GM12878 (cell line): ENCODE measurements around the gene GABRR3.

Experiments used
- BACH1 ChIP-seq: fragments of 450-650 bp; IDR thresholded peaks from 2 replicates; pipeline ENCODE4 v1.6.1; 2017; ENCODE audit warnings: mild to moderate bottlenecking, borderline replicate concordance
- CBX5 ChIP-seq: sonication (generic); IDR thresholded peaks from 2 replicates; pipeline ENCODE4 v1.6.1; 2016; ENCODE audit warnings: low read depth, moderate library complexity, mild to moderate bottlenecking, inconsistent platforms
- CTCF ChIP-seq, 3 experiments: IDR thresholded peaks in 2 of 3; conservative IDR thresholded peaks in 1 of 3; 2 replicates each; pipeline ENCODE4 v1.5.1; 2011; ENCODE audit warnings: low read depth in 3 of 3, low read length in 3 of 3, mild to moderate bottlenecking in 3 of 3, control low read depth in 2 of 3, moderate library complexity in 2 of 3, inconsistent platforms in 1 of 3, mixed read lengths in 1 of 3; ENCODE audit not compliant: control insufficient read depth in 2 of 3, insufficient read depth in 1 of 3; ENCODE audit errors: extremely low read depth in 1 of 3
- HDAC2 ChIP-seq: fragments of 200-600 bp; sonication (generic); IDR thresholded peaks from 2 replicates; pipeline ENCODE4 v1.6.1; 2017
- JUNB ChIP-seq: IDR thresholded peaks from 2 replicates; pipeline ENCODE4 v1.6.1; 2016; ENCODE audit warnings: antibody characterized with exemption, mild to moderate bottlenecking
- POLR2AphosphoS5 ChIP-seq: IDR thresholded peaks from 2 replicates; pipeline ENCODE4 v1.6.1; 2011; ENCODE audit warnings: mild to moderate bottlenecking, low read length, inconsistent platforms
- RAD21 ChIP-seq: IDR thresholded peaks from 2 replicates; pipeline ENCODE4 v1.6.1; 2011; ENCODE audit warnings: mild to moderate bottlenecking, low read depth, low read length, moderate library complexity; ENCODE audit not compliant: insufficient read depth
- TAF1 ChIP-seq: IDR thresholded peaks from 2 replicates; pipeline ENCODE4 v1.6.1; 2011; ENCODE audit warnings: mild to moderate bottlenecking, low read depth, low read length, borderline replicate concordance
- YY1 ChIP-seq: IDR thresholded peaks from 2 replicates; pipeline ENCODE4 v1.6.1; 2011; ENCODE audit warnings: low read depth, mild to moderate bottlenecking, low read length
- TF ChIP-seq, protein P1 (sequence below): IDR thresholded peaks from 2 replicates; pipeline ENCODE4 v1.6.1; 2011; ENCODE audit warnings: borderline replicate concordance, low read depth, mild to moderate bottlenecking, moderate library complexity, mixed read lengths, low read length; ENCODE audit not compliant: insufficient read depth; ENCODE audit errors: extremely low read length

- TF ChIP-seq POLR2AphosphoS5: no peak
- TF ChIP-seq HDAC2: no peak
- no peak for TF ChIP-seq JUNB
- no peak for TF ChIP-seq YY1
- TF ChIP-seq CTCF (IDR thresholded peaks at IDR 0.05 in 2 of 3, conservative IDR thresholded peaks at IDR 0.05 in 1 of 3; ENCODE audit: control insufficient read depth in 2 of 3, extremely low read depth in 1 of 3, insufficient read depth in 1 of 3, low read depth in 3 of 3, low read length in 3 of 3): no peak
- TF ChIP-seq RAD21: no peak
- TF ChIP-seq, protein P1, sequence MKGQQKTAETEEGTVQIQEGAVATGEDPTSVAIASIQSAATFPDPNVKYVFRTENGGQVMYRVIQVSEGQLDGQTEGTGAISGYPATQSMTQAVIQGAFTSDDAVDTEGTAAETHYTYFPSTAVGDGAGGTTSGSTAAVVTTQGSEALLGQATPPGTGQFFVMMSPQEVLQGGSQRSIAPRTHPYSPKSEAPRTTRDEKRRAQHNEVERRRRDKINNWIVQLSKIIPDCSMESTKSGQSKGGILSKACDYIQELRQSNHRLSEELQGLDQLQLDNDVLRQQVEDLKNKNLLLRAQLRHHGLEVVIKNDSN: no peak
- no peak for TF ChIP-seq CBX5
- TF ChIP-seq BACH1: no peak
- no peak for TF ChIP-seq TAF1
These were observed 86.0 kb downstream of the GABRR3 start for GRCh38 chr3:97949110-97949485.
